DOHH2 (cell line): Measurements from ENCODE around the gene EHBP1L1.

Experiments used
- H3F3A ChIP-seq: fragments of 200-600 bp; sonication (generic), shearing (Covaris generic); 2 replicates; pipeline ENCODE4 v1.6.0; 2016; ENCODE audit warnings: antibody characterized with exemption, mild to moderate bottlenecking; ENCODE audit not compliant: control insufficient read depth, insufficient read depth
- H3K27ac ChIP-seq: fragments of 200-600 bp; sonication (generic); 2 replicates; pipeline ENCODE4 v1.5.1; 2014; ENCODE audit warnings: low read depth, mild to moderate bottlenecking, low read length, moderate library complexity
- H3K27me3 ChIP-seq: fragments of 200-600 bp; sonication (generic); 2 replicates; pipeline ENCODE4 v1.6.1; 2014; ENCODE audit warnings: mild to moderate bottlenecking, low read length, mixed read lengths; ENCODE audit not compliant: control insufficient read depth
- H3K36me3 ChIP-seq: fragments of 200-600 bp; sonication (generic); 2 replicates; pipeline ENCODE4 v1.6.1; 2014; ENCODE audit warnings: mild to moderate bottlenecking, low read length, moderate library complexity, mixed read lengths; ENCODE audit not compliant: control insufficient read depth
- H3K4me1 ChIP-seq: fragments of 200-600 bp; sonication (generic); 2 replicates; pipeline ENCODE4 v1.6.1; 2014; ENCODE audit warnings: mild to moderate bottlenecking, low read length, mixed read lengths; ENCODE audit not compliant: control insufficient read depth
- H3K4me2 ChIP-seq: fragments of 200-600 bp; sonication (generic); 2 replicates; pipeline ENCODE4 v1.6.0; 2014; ENCODE audit warnings: mild to moderate bottlenecking, low read length, moderate library complexity
- H3K4me3 ChIP-seq: fragments of 200-600 bp; sonication (generic); 2 replicates; pipeline ENCODE4 v1.5.1; 2014; ENCODE audit warnings: mild to moderate bottlenecking, low read length, mixed read lengths
- H3K79me2 ChIP-seq: fragments of 200-600 bp; sonication (generic); 2 replicates; pipeline ENCODE4 v1.6.1; 2014; ENCODE audit warnings: mild to moderate bottlenecking, low read length, mixed read lengths; ENCODE audit not compliant: control insufficient read depth
- H3K9me2 ChIP-seq: fragments of 200-600 bp; sonication (generic); replicated peaks from 2 replicates; pipeline ENCODE4 v1.6.1; 2014; ENCODE audit warnings: mild to moderate bottlenecking, low read length, mixed read lengths; ENCODE audit not compliant: control insufficient read depth
- H3K9me3 ChIP-seq: fragments of 200-600 bp; sonication (generic); 2 replicates; pipeline ENCODE4 v1.6.1; 2014; ENCODE audit warnings: antibody characterized with exemption, low read length, mixed read lengths; ENCODE audit not compliant: control insufficient read depth, insufficient read depth
- H4K20me1 ChIP-seq: fragments of 200-600 bp; sonication (generic); 2 replicates; pipeline ENCODE4 v1.6.0; 2014; ENCODE audit warnings: low read depth, mild to moderate bottlenecking, antibody characterized with exemption, low read length, moderate library complexity; ENCODE audit not compliant: control insufficient read depth, insufficient read depth
- EZH2phosphoT487 ChIP-seq: fragments of 200-600 bp; sonication (generic); IDR thresholded peaks from 2 replicates; pipeline ENCODE4 v1.6.1; 2017; ENCODE audit warnings: borderline replicate concordance, mild to moderate bottlenecking, antibody characterized with exemption, low read length, moderate library complexity, mixed read lengths
- TF ChIP-seq, protein P1 (sequence below): fragments of 200-600 bp; sonication (generic); IDR thresholded peaks from one replicate; pipeline ENCODE4 v1.5.1; 2014; ENCODE audit warnings: antibody characterized with exemption, mild to moderate bottlenecking, low read depth, low read length; ENCODE audit not compliant: poor library complexity, severe bottlenecking

Gene EHBP1L1

DNA sequence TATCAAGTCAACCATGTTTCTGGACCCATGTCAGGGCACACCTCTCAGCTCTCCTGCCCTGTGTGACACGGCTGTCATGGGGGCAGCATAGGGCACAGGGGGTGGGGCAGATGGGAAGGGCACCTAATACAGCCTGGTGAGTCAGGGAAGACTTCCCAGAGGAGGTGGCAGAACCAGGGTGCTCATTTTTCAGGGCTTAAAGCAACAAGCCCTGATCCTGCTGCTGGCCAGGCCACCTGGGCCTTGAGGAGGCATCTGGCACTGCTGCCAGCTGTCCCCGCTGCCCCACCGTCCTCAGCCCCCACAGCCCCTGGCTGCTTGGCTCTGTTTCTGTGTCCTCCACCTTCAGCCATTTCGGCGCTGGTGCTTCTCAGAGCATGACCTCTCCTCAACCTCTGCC lies 33.8 kb downstream of the EHBP1L1 start:
- H3K27ac ChIP-seq = no peak overlapping the region
- H3K9me2 ChIP-seq = no peaks in the 10 kb centered on the region
- no peak for TF ChIP-seq EZH2phosphoT487
- TF ChIP-seq, protein P1, sequence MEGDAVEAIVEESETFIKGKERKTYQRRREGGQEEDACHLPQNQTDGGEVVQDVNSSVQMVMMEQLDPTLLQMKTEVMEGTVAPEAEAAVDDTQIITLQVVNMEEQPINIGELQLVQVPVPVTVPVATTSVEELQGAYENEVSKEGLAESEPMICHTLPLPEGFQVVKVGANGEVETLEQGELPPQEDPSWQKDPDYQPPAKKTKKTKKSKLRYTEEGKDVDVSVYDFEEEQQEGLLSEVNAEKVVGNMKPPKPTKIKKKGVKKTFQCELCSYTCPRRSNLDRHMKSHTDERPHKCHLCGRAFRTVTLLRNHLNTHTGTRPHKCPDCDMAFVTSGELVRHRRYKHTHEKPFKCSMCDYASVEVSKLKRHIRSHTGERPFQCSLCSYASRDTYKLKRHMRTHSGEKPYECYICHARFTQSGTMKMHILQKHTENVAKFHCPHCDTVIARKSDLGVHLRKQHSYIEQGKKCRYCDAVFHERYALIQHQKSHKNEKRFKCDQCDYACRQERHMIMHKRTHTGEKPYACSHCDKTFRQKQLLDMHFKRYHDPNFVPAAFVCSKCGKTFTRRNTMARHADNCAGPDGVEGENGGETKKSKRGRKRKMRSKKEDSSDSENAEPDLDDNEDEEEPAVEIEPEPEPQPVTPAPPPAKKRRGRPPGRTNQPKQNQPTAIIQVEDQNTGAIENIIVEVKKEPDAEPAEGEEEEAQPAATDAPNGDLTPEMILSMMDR = no peak
- peaks cover 60% of the 10 kb centered on the region for H3K36me3 ChIP-seq
- H3K4me3 ChIP-seq = no peak overlapping the region
- no peak overlapping the region for H3K4me2 ChIP-seq
- H3K79me2 ChIP-seq = peaks cover 48% of the 10 kb centered on the region
- H3F3A ChIP-seq = no peaks in the 10 kb centered on the region; the same call in 1 of the 2 replicates
- H4K20me1 ChIP-seq = no peaks in the 10 kb centered on the region
- H3K27me3 ChIP-seq = no peaks in the 10 kb centered on the region
- H3K9me3 ChIP-seq = no peaks in the 10 kb centered on the region
- peaks cover 32% of the 10 kb centered on the region for H3K4me1 ChIP-seq

DNA sequence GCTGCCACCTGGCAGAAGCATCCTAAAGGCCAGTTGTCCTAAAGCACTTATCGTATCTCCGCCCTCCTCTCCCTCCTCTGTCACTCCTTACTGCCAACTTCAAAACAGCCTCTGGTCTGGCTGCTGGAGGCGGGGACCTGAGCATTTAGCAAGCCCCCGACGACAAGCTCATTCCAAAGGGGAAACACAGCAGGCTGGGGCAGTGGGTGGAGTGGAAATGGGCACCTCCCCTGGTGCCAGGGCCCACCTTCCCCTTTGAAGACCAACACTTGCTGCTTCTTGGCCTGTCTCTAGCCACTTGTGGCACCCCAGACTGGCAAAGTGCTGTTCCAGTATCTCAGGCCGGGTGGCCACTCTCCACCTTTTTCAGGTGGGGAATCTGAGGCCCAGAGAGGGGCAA lies 34.6 kb downstream of the EHBP1L1 start:
- peaks cover 54% of the 10 kb centered on the region for H3K36me3 ChIP-seq
- no peaks in the 10 kb centered on the region for H3K9me2 ChIP-seq

GRCh38 chr11:65611028-65611757 lies 35.3 kb downstream of the EHBP1L1 start:
- Histone ChIP-seq H3K36me3 (peaks cover 50% of the 10 kb centered on the region), H3K4me2 (peak overlapping the region; percentile 91), H3K27me3 (no peaks in the 10 kb centered on the region), H3K4me1 (peaks cover 32% of the 10 kb centered on the region), H4K20me1 (0 out of 2 replicates have a peak, but pooled peaks cover 1% of the 10 kb centered on the region), H3K4me3 (peak overlapping the region; percentile 78), H3K27ac (no peak overlapping the region), H3K79me2 (peaks cover 56% of the 10 kb centered on the region), H3K9me2 (no peaks in the 10 kb centered on the region), H3K9me3 (no peaks in the 10 kb centered on the region), H3F3A (no peaks in the 10 kb centered on the region; the same call in 1 of the 2 replicates)
- TF ChIP-seq, protein P1 = no peak
- TF ChIP-seq EZH2phosphoT487 = no peak

More for the DNA sequence above, 34.6 kb downstream of the EHBP1L1 start:
- H4K20me1 ChIP-seq = no peaks in the 10 kb centered on the region
- TF ChIP-seq, protein P1 = no peak
- no peak for TF ChIP-seq EZH2phosphoT487
- H3K4me2 ChIP-seq = 0 out of 2 replicates have a peak overlapping the region, but pooled peaks have one; percentile 91
- H3K27ac ChIP-seq = no peak overlapping the region
- H3K9me3 ChIP-seq = no peaks in the 10 kb centered on the region
- H3K79me2 ChIP-seq = peaks cover 50% of the 10 kb centered on the region
- no peaks in the 10 kb centered on the region for H3K27me3 ChIP-seq
- H3F3A ChIP-seq = no peaks in the 10 kb centered on the region; the same call in 1 of the 2 replicates
- H3K4me1 ChIP-seq = peaks cover 32% of the 10 kb centered on the region
- H3K4me3 ChIP-seq = no peak overlapping the region
